Right forelimb (tissue), 1 donor: Measurements from ENCODE around the gene KLHL36.

Experiments used
- DNase-seq: peaks from one replicate; pipeline ENCODE4 v3.0.0-alpha.2; 2018

The KLHL36 gene

GRCh38 chr16:84648595-84649510 is 542 bp downstream of the KLHL36 start:
- DNase-seq: no peak

GRCh38 chr16:84649511-84649861 is 1.2 kb downstream of the KLHL36 start:
- DNase-seq: no peak

- no peak for DNase-seq
Observed at GRCh38 chr16:84650062-84650991, 2.0 kb downstream of the KLHL36 start.

DNA sequence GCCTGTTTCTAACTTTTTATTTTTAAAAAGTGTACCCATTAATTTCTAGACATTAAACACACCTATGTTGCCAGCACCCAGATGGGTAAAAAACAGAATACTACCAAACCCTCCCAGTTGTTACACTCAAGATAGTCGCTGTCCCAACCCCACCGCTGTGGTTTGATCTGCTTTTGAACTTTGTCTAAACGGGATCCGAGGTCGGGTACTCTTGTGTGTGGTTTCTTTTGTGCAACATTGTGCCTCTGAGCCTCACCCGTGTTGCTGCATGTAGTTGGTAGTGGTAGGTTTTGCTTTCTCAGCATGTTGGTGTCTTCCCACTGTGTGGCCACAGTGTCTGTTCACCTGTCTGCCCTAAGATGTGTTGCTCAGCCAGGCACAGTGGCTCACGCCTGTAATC is 4.3 kb downstream of the KLHL36 start:
- DNase-seq: no peak

DNA sequence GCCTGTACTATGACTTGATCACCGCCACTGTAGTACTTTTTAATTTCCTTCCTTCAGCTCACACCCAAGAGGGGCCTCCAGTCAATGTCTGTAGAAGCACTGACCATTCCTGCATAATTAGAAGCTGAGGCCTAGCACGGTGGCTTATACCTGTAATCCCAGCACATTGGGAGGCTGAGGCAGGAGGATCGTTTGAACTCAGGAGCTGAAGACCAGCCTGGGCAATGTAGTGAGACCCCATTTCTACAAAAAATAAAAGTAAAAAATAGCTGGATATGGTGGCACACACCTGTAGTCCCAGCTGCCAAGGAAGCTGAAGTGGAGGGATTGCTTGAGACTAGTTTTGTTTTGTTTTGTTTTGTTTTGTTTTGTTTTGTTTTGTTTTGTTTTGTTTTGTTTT is 5.9 kb downstream of the KLHL36 start:
- DNase-seq: no peak

GRCh38 chr16:84654998-84655397 is 6.7 kb downstream of the KLHL36 start:
- no peak for DNase-seq

GRCh38 chr16:84656649-84657048 is 8.3 kb downstream of the KLHL36 start:
- no peak for DNase-seq

DNA sequence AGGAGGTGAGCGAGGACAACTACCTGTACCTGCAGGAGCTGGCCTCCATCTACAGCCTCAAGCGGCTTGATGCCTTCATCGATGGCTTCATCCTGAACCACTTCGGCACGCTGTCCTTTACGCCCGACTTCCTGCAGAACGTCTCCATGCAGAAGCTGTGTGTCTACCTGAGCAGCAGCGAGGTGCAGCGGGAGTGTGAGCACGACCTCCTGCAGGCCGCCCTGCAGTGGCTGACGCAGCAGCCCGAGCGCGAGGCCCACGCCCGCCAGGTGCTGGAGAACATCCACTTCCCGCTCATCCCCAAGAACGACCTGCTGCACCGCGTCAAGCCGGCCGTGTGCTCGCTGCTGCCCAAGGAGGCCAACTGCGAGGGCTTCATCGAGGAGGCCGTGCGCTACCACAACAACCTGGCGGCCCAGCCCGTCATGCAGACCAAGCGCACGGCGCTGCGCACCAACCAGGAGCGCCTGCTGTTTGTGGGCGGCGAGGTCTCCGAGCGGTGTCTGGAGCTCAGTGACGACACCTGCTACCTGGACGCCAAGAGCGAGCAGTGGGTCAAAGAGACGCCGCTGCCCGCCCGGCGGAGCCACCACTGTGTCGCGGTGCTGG is 9.0 kb downstream of the KLHL36 start:
- no peak for DNase-seq

- no peak for DNase-seq
Observed at GRCh38 chr16:84658690-84659089, 10.4 kb downstream of the KLHL36 start.

DNA sequence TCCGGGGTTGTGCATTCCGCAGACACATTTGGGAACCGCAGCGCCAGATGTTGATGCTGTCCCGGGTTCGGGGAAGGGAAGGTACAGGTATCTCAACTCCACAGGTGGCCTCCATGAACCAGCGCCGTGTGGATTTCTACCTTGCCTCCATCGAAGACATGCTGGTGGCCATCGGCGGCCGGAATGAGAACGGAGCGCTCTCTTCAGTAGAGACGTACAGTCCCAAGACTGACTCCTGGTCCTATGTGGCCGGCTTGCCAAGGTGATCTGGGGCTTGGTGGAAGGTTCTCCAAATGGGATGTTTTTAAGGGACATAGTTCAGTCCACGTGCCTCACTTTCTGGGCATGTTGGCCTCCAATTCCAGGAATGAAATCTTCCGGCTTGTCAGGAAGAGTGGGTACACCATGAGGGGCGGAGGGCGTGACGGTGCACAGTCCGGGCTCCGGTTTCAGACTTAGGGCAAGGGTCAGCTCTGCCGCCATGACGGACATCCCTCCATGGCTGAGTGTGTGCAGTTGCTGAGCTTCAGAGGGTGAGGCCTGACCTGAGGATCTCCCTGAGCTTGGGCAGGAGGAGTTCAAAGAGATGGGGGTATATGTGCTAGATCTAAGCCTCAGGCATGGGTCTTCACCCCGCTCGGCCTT is 11.5 kb downstream of the KLHL36 start:
- DNase-seq: no peak

DNA sequence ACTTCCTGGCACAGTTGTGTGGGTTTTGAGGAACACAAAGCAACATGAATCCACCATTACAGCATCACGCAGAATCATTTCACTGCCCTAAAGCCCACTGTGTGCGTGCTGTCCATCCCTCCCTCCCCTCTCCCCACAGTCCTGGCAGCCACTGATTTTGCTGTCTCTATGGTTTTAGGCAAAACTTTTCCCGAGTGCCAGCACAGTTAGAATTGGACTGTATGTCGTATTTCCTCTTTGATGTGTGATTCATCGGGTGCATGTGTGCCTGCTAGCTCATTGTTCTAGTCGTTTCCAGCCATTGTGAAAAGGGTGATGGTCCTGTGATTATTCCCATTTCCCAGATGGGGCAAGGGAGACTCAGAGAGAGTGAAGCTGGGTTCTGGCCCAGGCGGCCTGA is 12.7 kb downstream of the KLHL36 start:
- DNase-seq: no peak

- no peak for DNase-seq
Observed at GRCh38 chr16:84661418-84662060, 13.2 kb downstream of the KLHL36 start.

DNA sequence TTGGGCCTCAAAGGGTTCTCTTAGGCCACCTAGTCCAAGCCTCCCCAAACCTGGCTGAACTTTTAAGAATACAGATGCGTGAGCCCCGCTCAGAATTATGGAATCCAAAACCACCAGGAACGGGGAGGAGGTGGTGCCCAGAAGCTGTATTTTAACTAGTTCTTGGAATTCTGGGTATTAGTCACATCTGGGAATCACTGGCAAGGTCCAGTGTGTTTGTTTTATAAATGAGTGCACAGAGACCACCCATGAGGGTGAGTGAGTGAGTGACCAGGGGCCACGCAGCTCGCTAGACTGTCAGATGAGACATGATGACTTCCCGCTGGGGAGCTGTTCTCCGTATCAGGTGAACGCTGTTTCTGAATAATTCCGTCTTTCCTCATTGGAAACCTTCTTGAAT is 14.2 kb downstream of the KLHL36 start:
- no peak for DNase-seq

- DNase-seq: no peak
Observed at GRCh38 chr16:84663433-84664101, 15.3 kb downstream of the KLHL36 start.

GRCh38 chr16:84665359-84665758 is 17.0 kb downstream of the KLHL36 start:
- no peak for DNase-seq

DNA sequence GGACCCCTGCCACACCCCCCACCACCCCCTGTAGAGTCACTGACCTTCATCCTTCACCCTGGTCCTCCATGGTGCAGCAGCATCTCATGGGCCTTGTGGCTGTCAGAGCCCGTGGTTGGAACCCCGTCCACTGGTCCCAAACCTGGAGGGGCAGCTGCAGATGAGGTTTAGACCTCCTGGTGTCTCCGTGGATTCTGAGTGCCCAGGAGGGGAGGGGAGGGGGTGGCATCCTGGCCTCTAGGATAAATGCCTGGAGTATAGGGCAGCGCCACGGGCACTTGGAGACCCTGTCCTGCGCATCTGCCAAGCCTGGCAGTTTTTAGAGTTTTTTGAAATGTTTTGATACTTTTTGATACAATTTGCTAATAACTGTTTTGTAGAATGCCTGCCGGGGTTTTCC is 17.5 kb downstream of the KLHL36 start:
- DNase-seq: no peak

DNA sequence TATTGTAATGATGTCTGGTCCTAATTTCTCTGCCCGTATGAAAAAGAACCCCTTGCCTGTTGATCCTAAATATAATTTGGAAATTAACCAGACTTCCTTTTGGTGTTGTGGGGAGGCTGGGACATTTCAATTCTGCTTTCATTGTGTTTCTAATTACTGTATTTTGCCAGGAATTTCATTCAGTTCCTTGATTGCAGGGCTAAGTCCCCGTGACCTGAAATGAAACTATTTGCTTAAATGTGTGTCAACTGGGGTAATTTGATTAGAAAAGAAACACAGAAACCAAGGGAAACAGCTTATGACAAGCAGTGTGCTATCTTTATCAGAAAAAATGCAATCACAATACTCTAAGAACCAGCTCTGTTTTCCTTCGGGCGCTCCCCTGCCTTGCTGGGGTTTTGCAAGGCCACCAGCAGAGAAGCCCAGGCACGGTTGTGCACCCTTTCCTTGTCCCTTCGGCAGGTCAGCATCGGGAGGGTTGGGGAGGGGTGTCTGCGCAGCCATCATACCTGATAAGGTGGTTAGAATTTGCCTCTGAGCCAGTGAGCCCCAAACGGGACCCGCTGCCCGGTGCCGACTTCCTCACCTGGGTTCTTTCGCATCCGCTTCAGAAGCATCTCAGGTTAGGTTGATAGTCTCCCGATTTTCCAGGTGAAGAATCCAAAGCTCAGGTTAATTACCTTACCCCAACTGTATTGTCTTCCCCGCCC is 19.4 kb downstream of the KLHL36 start:
- DNase-seq: no peak

DNA sequence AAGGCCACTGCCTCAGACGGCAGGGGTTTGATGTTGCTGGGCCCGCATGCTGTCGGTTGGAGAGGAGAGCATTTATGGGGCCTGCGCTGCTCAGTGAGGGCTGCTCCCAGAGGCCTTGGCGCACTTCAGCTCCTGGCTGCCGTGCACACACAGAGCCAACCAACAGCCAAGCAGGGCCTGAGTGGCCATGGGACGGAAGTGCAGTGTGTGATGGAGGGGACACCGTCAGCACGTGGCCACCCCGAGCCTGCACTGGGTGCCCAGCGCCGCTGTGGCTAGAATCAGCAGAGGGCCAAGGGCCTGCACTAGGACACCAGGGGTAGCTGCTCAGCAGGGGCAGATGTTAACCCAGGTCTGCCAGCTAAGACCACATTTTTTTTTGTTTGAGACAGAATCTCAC is 21.8 kb downstream of the KLHL36 start:
- no peak for DNase-seq

- DNase-seq: peak; percentile 72
Observed at GRCh38 chr16:84672276-84673202, 24.2 kb downstream of the KLHL36 start.

GRCh38 chr16:84673203-84673535 is 24.9 kb downstream of the KLHL36 start:
- no peak for DNase-seq
